ENCODE data around the gene MAP4. TPM values are rescaled to one million over a fixed set of nuclear protein-coding genes. Genes with fewer than 3 reads are reported as not detected.

MAP4 gene
- total RNA-seq, 1 donor from 2014 or later: 152 TPM

DNA sequence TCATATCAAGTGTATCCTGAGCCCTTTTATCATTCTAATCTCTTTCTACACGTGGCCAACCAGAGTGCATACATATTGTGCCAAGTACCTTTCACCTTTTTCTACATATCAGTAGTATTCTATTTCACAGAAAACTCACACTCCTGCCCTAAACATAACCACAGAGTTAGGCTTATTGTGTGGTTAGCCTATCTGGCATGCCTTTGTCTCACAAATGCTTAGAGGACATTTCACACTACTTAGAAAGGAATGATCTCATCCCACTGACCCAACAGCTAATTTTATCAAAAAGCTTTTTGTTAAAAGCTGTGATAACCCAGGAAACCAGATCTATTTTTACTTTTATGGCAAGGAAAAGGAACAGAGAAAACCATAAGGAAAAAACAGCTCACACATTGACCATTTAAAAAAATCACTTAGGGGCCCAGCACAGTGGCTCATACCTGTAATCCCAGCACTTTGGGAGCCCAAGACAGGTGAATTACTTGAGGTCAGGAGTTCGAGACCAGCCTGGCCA, 17.8 kb upstream of the MAP4 start:
- intact Hi-C loops (cut with micrococcal nuclease): no loop called here
- POLR2A ChIA-PET: no interaction called here
- DNase-seq: no peak
- Mint-ChIP-seq H3K36me3 (ENCODE audit: low read depth) (no peaks in the 10 kb centered on the region), H3K4me1 (peaks cover 8% of the 10 kb centered on the region), H3K27ac (no peak overlapping the region), H3K9me3 (no peaks in the 10 kb centered on the region), H3K27me3 (no peaks in the 10 kb centered on the region), H3K4me3 (no peak overlapping the region)
- CTCF ChIA-PET: no interaction called here
- ATAC-seq (ENCODE audit: low read depth): no peak
- TF ChIP-seq, protein P1, sequence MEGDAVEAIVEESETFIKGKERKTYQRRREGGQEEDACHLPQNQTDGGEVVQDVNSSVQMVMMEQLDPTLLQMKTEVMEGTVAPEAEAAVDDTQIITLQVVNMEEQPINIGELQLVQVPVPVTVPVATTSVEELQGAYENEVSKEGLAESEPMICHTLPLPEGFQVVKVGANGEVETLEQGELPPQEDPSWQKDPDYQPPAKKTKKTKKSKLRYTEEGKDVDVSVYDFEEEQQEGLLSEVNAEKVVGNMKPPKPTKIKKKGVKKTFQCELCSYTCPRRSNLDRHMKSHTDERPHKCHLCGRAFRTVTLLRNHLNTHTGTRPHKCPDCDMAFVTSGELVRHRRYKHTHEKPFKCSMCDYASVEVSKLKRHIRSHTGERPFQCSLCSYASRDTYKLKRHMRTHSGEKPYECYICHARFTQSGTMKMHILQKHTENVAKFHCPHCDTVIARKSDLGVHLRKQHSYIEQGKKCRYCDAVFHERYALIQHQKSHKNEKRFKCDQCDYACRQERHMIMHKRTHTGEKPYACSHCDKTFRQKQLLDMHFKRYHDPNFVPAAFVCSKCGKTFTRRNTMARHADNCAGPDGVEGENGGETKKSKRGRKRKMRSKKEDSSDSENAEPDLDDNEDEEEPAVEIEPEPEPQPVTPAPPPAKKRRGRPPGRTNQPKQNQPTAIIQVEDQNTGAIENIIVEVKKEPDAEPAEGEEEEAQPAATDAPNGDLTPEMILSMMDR (IDR thresholded peaks at IDR 0.05): no peak

DNA sequence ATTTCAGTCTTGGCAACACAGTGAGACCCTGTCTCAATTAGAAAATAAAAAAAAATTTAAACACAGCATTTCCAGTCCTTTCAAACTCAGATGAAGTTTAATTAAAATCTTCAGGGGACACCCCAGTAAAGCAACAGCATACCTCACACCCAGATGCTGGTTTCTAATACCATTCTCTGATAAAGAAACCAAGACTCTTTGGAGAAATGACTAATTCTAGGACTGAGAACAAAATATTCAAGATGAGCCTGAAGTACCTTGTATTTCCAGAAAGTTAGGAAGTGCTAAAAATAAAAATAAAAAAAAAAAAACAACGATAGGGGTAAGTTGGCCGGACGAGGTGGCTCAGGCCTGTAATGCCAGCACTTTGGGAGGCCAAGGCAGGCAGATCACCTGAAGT, 14.0 kb upstream of the MAP4 start:
- Mint-ChIP-seq H3K4me1 (peaks cover 11% of the 10 kb centered on the region), H3K4me3 (no peak overlapping the region), H3K27ac (no peak overlapping the region), H3K9me3 (no peaks in the 10 kb centered on the region), H3K27me3 (no peaks in the 10 kb centered on the region), H3K36me3 (ENCODE audit: low read depth) (no peaks in the 10 kb centered on the region)
- intact Hi-C loops (cut with micrococcal nuclease): no loop called here
- TF ChIP-seq, protein P1 (IDR thresholded peaks at IDR 0.05): no peak
- ChIA-PET CTCF (no interaction called here), POLR2A (no interaction called here)
- no peak for DNase-seq
- ATAC-seq (ENCODE audit: low read depth): no peak

DNA sequence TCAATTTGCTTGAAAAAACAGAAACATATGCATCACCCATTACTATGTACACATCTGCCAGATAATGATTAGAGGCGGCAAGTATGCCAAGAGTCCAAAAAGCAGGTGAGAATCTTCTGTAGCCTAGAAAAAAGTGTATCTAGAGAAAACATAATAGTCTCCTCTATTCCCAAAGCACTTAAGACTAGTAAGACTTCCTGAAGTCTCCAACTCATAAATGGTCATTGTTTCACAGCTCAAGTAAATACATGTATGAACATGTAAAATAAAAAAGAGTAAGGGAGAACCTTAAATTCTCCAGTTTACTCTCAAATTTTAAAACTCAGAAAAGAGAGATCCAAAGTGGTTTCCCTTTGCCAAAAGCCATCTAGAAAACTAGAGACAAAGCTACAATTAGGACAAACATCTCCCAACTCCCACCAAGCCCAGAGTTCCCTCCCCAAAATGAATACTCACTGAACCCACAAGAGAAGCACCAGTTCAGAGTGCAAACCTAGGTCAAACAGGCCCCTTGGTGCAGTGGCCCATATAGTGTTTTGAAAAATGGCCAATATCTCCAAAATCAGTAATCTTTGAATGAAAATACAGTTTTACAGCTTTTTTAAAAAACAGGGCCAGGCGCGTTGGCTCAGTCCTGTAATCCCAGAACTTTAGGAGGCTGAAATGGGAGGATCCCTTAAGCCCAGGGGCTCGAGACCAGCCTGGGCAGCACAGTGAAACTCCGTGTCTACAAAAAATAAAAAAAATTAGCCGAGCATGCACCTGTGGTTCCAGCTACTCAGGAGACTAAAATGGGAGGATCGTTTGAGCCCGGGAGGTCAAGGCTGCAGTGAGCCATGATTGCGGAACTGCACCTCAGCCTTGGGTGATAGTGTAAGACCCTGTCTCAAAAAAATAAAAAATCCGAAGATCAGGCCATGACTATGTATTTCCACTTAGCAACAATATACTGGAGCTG, 11.0 kb upstream of the MAP4 start:
- DNase-seq (no peak), ATAC-seq (ENCODE audit: low read depth) (no peak)
- ChIA-PET POLR2A (no interaction called here), CTCF (no interaction called here)
- H3K4me1 Mint-ChIP-seq: peaks cover 16% of the 10 kb centered on the region
- H3K27ac Mint-ChIP-seq: no peak overlapping the region
- no peaks in the 10 kb centered on the region for H3K27me3 Mint-ChIP-seq
- intact Hi-C loops (cut with micrococcal nuclease): no loop called here
- no peaks in the 10 kb centered on the region for H3K9me3 Mint-ChIP-seq
- H3K36me3 Mint-ChIP-seq (ENCODE audit: low read depth): no peaks in the 10 kb centered on the region
- TF ChIP-seq, protein P1 (IDR thresholded peaks at IDR 0.05): no peak
- no peak overlapping the region for H3K4me3 Mint-ChIP-seq

- Mint-ChIP-seq H3K9me3 (no peaks in the 10 kb centered on the region), H3K36me3 (ENCODE audit: low read depth) (peaks cover 3% of the 10 kb centered on the region), H3K4me3 (no peak overlapping the region), H3K27ac (no peak overlapping the region), H3K4me1 (peaks cover 21% of the 10 kb centered on the region), H3K27me3 (no peaks in the 10 kb centered on the region)
- ChIA-PET POLR2A (no interaction called here), CTCF (no interaction called here)
- DNase-seq (no peak), ATAC-seq (ENCODE audit: low read depth) (no peak)
- TF ChIP-seq, protein P1 (IDR thresholded peaks at IDR 0.05): no peak
- intact Hi-C loops (cut with micrococcal nuclease): no loop called here
Observed at GRCh38 chr3:48026098-48026497, 9.9 kb upstream of the MAP4 start.

- Mint-ChIP-seq H3K36me3 (ENCODE audit: low read depth) (peaks cover 3% of the 10 kb centered on the region), H3K9me3 (no peaks in the 10 kb centered on the region), H3K4me1 (peaks cover 28% of the 10 kb centered on the region), H3K4me3 (no peak overlapping the region), H3K27ac (no peak overlapping the region), H3K27me3 (no peaks in the 10 kb centered on the region)
- ATAC-seq (ENCODE audit: low read depth) (no peak), DNase-seq (no peak)
- CTCF ChIA-PET: no interaction called here
- TF ChIP-seq, protein P1 (IDR thresholded peaks at IDR 0.05): no peak
- POLR2A ChIA-PET: no interaction called here
- intact Hi-C loops (cut with micrococcal nuclease): no loop called here
Observed at GRCh38 chr3:48024401-48024800, 8.2 kb upstream of the MAP4 start.

All from activated B cell treated with CpG ODN at 0.5 μM for 24 hours (primary cell).